ENCODE results near the gene ZNF783.
"Not testable (repeated sequence)": the region's sequence is repeated elsewhere in the genome, so short reads cannot be mapped to it uniquely, and the experiment has no call there.

The ZNF783 gene

DNA sequence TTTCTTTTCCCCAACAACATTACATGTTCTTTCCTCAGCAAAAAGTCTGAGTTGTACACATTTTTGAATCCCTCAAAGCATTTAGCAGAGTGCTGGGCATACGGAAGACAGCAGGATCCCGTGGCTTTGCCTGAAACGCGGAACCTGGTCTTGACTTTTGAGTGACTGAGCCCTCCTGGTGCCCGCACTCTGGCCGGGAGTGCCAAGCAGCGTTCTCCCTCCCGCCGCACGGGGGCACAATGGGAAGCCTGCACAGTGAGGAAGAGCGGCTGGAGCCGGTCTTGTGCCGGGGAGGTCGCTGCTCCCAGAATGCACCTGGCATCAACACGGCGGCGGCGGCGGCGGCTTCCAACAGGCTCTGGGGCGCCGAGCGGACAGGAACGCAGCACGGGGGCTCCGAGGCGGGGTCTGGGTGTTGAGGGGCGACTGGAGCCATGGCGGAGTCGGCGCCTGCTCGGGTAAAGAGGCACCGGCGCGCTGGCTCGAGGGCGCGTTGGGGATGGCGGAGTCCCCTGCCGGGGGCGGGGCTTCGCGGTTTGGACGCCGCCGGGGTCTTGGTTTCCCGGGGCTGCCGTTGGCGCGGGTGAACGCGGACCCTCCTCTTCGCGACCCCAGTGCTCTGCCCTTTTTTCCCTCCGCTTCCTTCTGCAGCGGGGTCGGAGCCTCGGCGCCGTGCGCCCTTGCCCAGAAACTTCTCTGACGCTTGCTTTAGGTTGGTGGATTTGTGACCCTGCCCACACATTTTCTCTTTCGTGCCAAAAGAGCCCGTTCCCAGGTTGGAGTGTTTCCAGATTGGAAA lies 22.5 kb upstream of the ZNF783 start, which contains the start of gene ZNF212:
TSS of gene ZNF212 (plus strand) at position 307 of the 799 bp plus-strand sequence. CDS start at position 435, 128 bp downstream.
- DNase-seq (ENCODE audit: low read depth in 3 of 3, low spot score in 1 of 3), result peak; percentile 69 to 83 (median 77)

DNA sequence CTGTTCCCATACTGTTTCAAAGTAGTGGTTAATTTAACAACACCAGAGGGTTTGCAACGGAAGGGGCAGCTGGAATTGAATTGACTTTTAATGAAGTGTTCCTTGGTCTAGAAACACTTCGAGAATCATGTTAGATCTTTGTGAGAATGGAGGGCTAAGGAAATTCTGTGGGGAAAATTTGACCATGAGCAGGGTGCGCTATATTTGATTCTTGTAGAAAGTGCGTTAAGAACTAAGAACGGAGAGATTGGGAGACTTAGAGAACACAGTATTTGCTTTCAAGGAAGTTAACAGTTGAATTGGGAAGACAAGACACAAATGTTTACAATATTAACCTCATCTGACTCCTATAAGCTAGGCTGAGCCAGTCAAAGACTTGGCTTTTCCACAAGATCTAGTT lies 21.4 kb upstream of the ZNF783 start:
- no peak for DNase-seq (ENCODE audit: low read depth in 3 of 3, low spot score in 1 of 3)

DNA sequence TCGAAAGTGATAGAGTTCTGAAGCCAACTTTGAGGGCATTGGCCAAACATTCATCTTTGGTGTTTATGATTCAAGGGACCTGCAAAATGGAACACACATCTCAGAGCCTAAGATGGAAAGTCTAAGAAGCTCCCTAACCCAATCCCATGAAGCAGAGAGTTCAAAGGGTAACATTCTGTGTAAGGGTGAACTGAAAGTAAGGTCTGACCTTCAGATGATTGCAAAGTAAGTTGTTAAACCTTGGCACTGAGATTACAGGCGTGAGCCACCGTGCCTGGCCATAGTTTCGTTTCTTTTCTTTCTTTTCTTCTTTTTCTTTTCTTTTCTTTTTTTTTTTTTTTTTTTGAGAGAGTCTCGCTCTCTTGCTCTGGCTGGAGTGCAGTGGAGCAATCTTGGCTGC lies 20.3 kb upstream of the ZNF783 start:
- no peak for DNase-seq (ENCODE audit: low read depth in 3 of 3, low spot score in 1 of 3)

DNA sequence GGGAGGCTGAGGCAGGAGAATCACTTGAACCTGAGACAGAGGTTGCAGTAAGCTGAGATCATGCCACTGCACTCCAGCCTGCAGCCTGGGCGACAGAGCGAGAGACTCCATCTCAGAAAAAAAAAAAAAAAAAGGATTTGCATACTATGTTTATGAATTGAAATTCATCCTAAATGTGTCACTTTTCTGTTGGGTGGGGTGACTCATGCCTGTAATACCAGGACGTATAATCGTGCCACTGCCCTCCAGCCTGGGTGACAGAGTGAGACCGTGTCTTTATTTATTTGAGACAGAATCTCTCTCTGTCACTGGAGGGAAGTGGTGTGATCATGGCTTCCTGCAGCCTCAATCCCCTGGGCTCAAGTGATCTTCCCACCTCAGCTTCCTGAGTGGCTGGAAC lies 16.8 kb upstream of the ZNF783 start:
- no peak for DNase-seq (ENCODE audit: low read depth in 3 of 3, low spot score in 1 of 3)

DNA sequence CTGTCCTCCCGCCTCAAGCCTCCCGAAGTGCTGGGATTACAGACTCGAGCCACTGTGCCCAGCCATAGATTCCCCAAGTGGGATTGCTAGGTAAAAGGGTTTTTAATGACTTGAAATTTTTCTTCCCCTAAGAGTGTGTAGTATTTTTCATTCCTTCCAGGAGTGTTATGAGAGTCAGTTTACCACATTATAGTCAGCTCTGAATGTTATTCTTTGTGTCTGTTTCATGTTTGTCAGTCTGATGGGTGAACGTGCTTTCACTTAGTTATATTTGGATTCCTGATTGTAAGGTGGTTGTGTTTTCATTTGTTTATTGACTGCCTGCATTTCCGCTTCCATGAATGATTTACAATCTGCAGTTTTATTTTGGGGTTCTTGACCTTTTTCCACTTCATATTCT lies 16.3 kb upstream of the ZNF783 start:
- no peak for DNase-seq (ENCODE audit: low read depth in 3 of 3, low spot score in 1 of 3)

DNA sequence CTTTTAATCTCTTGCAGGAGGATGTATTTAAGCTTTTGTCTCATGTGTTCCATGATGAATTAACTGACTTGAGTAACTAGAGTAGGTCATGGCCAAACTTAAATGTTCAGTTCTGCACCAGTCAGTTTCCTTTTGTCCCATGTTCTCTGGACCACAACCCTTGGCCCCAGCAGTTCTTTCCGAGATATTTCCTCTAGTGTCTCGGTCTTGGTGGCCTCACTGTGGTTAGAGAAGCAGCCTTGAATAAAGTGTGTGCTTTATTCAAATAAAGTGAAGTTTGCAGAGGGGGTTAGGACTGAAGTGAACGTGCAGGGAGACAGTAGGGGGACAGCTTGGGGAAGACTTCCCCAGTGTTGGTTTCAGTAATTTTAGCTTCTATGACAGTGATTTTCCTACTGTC lies 13.2 kb upstream of the ZNF783 start:
- DNase-seq (ENCODE audit: low read depth in 3 of 3, low spot score in 1 of 3), result no peak

DNA sequence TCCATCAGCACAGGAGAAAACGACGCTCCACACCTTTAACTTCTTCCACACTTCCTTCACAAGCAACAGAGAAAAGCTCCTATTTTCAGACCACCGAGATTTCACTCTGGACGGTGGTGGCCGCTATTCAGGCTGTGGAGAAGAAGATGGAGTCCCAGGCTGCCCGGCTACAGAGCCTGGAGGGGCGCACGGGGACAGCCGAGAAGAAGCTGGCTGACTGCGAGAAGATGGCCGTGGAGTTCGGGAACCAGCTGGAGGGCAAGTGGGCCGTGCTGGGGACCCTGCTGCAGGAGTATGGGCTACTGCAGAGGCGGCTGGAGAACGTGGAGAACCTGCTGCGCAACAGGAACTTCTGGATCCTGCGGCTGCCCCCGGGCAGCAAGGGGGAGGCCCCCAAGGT lies 11.8 kb upstream of the ZNF783 start:
- DNase-seq (ENCODE audit: low read depth in 3 of 3, low spot score in 1 of 3), result not testable (repeated sequence)

DNA sequence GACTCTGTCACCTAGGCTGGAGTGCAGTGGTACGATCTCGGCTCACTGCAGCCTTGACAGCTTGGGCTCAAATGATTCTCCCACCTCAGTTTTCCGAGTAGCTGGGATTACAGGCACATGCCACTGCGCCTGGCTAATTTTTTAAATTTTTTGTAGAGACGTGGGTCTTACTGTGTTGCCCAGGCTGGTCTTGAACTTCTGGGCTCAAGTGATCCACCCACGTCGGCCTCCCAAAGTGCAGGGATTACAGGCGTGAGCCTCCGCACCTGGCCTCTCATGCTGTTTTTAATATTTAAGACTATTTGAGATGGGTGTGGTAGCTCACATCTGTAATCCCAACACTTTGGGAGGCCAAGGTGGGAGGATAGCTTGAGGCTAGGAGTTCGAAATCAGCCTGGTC lies 10.5 kb upstream of the ZNF783 start:
- not testable (repeated sequence) for DNase-seq (ENCODE audit: low read depth in 3 of 3, low spot score in 1 of 3)

DNA sequence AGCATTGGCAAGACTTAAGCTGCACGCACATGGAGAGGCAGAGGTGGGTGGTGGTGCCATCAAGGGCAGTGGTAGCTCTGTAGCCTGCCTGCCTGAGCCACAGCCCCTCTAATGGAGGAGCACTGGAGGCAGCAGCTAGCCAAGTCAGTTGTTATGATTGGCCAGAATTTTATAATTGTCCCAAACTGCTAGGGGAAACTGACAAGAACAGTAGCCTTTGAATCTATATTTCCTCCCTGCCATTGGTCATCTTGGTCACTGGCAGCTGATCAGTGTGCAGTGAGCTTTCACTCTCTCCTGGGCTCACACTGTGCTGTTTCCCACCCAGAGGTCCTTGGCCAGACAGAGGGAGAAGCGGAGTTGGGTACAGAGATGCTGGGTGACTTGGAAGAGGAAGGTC lies 9.6 kb upstream of the ZNF783 start:
- no peak for DNase-seq (ENCODE audit: low read depth in 3 of 3, low spot score in 1 of 3)

DNA sequence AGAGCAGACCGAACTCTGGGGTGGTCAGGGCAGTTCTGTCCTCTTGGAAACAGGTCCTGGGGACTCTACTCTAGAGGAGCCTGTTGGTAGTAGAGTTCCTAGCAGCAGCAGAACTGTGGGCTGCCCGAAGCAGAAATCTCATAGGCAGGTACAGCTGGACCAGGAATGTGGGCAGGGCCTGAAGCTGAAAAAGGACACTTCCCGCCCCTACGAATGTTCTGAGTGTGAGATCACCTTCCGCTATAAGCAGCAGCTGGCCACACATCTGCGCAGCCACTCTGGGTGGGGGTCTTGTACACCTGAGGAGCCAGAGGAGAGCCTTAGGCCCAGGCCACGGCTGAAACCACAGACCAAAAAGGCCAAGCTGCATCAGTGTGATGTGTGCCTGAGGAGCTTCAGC lies 8.3 kb upstream of the ZNF783 start:
- no peak for DNase-seq (ENCODE audit: low read depth in 3 of 3, low spot score in 1 of 3)

DNA sequence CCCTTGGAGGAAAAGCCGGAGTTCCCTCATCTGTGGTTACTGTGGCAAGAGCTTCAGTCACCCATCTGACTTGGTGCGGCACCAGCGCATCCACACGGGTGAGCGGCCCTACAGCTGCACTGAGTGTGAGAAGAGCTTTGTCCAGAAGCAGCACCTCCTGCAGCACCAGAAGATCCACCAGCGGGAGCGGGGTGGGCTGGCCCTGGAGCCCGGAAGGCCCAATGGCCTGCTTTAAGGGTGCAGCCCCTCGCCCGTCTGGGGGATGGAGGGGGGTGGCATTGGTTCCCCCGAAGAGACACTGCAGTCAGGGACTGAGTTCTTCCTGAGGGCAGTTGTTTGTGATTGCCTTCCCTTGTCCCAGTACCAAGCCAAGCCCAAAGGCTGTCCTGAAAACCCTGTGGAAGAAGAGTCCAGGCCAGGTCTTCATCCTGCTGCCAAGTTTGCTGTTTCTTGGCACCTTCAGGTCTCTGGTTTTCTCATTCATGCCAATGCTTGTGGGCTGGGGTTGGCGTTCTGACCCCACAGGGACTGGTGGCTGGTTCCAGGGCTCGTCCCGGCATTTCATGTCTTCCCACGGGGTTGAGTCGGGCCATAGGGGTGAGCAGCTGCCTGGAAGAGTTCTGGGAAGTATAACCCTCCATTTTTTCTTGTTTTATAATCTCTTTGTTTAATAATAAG lies 7.7 kb upstream of the ZNF783 start:
- DNase-seq (ENCODE audit: low read depth in 3 of 3, low spot score in 1 of 3), result no peak

DNA sequence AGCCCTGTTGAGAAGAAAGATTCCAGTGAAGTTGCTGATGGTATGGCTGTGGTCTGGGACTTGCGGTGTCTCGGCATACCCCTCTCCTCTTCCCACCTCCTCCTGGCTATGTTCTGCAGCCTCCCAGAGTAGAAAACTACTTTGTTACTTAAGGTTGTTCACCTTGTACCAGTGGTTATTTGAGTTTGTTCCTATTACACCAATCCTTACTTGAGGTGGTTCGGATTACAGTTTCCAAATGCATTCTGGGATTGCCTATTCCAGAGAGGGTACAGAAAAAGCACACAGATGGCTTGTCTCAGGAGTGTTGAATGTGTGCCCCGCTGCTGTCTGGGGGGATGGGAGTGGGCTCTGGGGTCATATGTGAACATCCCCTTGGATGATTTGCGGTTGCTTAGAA lies 6.8 kb upstream of the ZNF783 start:
- no peak for DNase-seq (ENCODE audit: low read depth in 3 of 3, low spot score in 1 of 3)

DNA sequence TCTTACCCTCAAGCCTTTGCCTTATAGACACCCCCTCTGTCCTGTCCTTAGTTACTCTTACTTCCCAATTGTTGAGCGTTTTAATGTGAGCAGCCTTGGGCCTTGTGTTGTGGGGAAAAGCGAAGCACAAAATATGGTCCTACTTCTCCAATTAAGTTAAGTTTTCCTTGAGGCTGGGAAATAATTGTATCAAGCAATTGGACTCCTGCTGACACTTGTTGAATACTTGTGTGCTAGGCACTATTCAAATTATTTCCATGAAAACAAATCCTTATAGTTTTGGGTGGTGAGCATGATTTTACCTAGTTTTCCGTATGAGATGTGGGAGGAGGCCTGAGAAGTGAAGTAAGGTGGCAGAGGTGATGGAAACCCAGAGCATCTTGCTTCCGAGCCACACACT lies 5.4 kb upstream of the ZNF783 start:
- no peak for DNase-seq (ENCODE audit: low read depth in 3 of 3, low spot score in 1 of 3)

DNA sequence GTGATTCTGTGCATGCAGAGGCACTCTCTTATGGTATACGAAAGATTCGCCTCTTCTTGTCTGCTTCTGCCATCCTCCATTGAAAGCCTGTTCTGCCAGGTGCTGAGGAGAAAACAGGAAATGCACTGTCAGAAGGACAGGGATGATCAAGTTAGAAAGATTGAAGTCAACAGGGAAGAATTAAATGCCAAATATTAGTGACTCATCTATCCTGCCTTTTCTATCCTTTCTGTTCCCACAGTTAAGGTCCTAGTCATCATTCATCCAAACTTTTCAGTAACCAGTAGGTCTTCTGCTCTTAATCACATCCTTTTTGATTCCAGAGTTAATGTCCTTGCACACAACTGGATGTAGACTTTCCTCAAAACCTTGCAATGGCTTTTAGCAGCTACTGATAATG lies 4.8 kb upstream of the ZNF783 start:
- DNase-seq (ENCODE audit: low read depth in 3 of 3, low spot score in 1 of 3), result no peak

DNA sequence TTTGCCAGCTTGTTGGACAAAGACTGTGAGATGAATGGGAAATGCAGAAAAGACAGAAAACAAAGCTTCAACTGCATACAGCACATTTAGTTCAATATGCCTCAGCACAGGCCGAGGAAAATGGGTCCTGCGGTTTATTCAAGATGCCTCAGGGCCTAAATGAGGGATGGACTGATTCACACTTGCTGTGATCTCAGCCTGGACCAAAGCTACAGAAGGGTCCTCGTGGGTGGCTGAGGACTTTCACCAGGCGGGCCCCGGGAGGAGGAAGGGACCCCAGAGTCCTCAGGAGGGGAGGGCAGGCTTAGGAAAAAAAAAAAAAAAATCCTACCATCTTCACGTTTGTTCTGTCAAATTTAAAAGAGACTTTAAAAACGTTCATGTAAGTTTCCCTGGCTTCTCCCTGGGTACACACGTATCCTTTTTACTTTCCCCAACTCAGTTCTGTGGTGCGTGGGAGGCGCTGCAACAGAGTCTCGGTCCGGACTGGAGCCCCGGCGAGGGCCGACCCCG lies 624 bp upstream of the ZNF783 start:
- DNase-seq (ENCODE audit: low read depth in 3 of 3, low spot score in 1 of 3), result no peak

DNA sequence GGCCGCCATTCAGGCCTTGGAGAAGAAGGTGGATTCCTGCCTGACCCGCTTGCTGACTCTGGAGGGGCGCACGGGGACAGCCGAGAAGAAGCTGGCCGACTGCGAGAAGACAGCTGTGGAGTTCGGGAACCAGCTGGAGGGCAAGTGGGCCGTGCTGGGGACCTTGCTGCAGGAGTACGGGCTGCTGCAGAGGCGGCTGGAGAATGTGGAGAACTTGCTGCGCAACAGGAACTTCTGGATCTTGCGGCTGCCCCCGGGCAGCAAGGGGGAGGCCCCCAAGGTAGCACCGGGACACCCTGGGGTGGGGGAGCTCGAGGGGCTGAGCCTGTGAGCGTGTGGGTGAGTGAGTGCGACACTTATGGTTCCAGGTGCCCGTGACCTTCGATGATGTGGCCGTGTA lies 4.5 kb downstream of the ZNF783 start:
- no peak for DNase-seq (ENCODE audit: low read depth in 3 of 3, low spot score in 1 of 3)

DNA sequence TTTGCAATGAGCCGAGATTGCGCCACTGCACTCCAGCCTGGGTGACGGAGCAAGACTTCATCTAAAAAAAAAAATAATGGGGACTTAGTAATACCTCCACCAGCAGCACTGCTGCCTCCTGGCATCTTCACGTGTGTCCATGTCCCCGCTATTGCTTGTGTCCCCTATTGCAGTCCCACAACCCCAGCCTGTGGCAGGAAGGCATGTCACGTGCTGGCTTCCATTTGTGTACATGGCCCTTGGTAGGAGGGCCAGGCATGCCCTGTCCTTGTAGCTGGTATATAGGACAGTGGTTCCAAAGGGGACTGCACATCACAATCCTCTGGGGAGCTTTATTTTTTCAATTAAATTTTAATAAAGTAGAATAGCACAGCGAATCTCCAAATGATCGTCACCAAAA lies 5.7 kb downstream of the ZNF783 start:
- DNase-seq (ENCODE audit: low read depth in 3 of 3, low spot score in 1 of 3), result no peak

DNA sequence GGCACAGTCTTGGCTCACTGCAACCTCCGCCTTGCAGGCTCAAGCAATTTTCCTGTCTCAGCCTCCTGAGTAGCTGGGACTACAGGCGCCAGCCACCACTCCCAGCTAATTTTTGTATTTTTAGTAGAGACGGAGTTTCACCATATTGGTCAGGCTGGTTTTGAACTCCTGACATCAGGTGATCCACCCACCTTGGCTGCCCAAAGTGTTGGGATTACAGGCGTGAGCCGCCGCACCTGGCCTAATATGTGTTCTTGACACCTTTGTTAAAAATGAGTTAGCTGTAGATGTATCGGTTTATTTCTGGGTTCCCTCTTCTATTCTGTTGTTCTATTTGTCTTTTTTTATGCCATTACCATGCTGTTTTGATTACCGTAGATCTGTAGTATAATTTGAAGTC lies 12.4 kb downstream of the ZNF783 start:
- DNase-seq (ENCODE audit: low read depth in 3 of 3, low spot score in 1 of 3), result not testable (repeated sequence)

DNA sequence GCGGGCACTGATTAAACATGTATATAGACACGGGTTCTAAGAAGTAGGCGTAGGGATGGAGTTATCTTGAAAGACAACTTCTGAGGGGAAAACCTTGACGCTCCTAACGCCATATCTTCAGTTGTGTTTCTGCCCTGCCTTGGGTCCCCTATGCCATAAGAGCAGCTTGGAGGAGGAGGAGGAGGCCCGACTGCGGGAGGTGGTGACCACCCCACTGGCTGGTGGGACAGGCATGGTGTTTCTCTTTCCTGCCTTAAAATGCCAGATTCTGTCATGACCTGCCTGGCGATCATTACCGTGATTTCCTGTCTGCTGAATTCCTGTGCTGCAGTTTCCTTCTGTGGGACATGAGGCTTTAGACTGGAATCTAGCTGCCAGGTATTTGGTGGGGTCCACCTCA lies 15.9 kb downstream of the ZNF783 start:
- DNase-seq (ENCODE audit: low read depth in 3 of 3, low spot score in 1 of 3), result no peak

DNA sequence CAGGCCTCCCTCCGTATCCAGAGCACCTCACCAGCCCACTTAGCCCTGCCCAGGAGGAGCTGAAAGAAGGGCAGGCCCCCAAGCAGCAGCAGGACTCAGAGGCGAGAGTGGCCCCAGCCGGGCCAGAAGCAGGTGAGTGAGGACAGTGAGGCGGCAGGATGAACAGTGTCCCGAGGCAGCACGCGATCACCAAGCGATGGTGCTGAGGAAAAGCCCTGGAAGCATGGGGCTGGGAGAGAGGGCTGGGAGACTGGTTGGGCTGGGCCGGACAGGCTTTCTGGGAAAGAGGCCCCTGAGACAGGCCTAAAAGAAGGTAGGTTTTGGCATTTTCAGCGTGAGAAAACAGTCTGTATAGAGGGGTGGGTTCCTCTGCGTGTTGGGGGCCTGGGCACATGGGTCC lies 16.4 kb downstream of the ZNF783 start:
- DNase-seq (ENCODE audit: low read depth in 3 of 3, low spot score in 1 of 3), result no peak

DNA sequence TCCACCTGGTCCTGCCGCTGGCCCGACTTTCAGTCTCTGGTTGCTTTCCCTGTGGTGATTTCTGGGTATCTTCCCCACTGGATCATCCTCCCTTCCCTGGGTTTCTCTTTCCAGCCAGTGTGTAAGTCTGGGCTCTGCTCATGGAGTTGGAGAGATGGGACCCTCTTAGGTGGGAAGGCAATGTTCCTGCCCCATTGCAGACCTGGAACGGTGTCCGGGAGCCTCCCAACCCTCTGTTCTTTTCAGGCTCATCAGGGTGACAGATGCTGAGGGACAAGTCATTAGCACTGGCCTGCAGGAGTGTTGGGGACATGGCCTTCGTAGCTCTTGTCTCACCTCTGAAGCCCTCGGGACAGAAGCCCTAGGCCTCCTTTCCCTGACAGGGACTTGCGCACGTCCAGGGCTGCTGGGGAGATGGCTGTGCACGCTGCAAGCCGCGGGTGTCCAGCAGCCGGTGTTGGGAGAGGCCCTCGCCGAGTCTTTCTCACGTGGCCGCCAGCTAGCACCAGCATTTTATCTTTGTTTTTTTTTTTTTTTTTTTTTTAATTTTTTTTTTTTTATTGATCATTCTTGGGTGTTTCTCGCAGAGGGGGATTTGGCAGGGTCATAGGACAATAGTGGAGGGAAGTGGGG lies 17.2 kb downstream of the ZNF783 start:
- no peak for DNase-seq (ENCODE audit: low read depth in 3 of 3, low spot score in 1 of 3)

DNA sequence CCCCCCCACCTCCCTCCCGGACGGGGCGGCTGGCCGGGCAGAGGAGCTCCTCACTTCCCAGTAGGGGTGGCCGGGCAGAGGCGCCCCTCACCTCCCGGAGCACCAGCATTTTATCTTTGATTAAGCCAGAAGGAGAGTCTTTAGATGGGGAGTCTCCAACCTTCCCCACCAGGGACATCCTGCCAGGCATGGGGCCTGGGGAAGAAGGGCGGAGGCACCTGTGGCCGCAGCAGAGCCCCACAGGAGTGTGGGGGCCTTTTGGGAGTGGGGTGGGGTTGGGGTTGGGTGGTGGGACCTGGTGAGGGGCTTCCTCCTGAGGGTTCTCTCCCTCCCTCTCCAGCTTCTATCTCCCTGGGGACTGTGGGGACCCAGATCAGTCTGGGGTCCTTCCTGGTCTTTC lies 18.2 kb downstream of the ZNF783 start:
- DNase-seq (ENCODE audit: low read depth in 3 of 3, low spot score in 1 of 3), result no peak

Measured in stimulated activated CD4-positive, alpha-beta T cell treated with anti-CD3 and anti-CD28 coated beads, TNF-alpha, amount 100 ng/mL, for 1 hour (primary cell).